Stimulated activated naive CD8-positive, alpha-beta T cell treated with anti-CD3 and anti-CD28 coated beads, Interleukin-15, amount 100 ng/mL, for 72 hours (primary cell): Measurements from ENCODE around the gene SUGCT.

Experiments used
- ATAC-seq: fragments of 150-1000 bp; cut with Tn5 transposase; 2 replicates; pipeline ENCODE4 v1.10.0; 2021; ENCODE audit warnings: mild to moderate bottlenecking, moderate library complexity
- DNase-seq, 2 donors: peaks; one replicate each; pipeline ENCODE4 v3.0.0; 2021 to 2022
- H3K27ac Mint-ChIP-seq, 2 donors: one replicate each; pipeline ENCODE4 v1.8.0; 2022; ENCODE audit warnings: mild to moderate bottlenecking in 2 of 2, mixed read lengths in 2 of 2, moderate library complexity in 2 of 2
- H3K27me3 Mint-ChIP-seq: one replicate; pipeline ENCODE4 v1.8.0; 2022; ENCODE audit warnings: mixed read lengths
- H3K4me1 Mint-ChIP-seq: one replicate; pipeline ENCODE4 v1.8.0; 2022; ENCODE audit warnings: mild to moderate bottlenecking, mixed read lengths
- H3K4me3 Mint-ChIP-seq, 2 donors: one replicate each; pipeline ENCODE4 v1.8.0; 2022; ENCODE audit warnings: mild to moderate bottlenecking in 2 of 2, mixed read lengths in 2 of 2, moderate library complexity in 1 of 2
- H3K9me3 Mint-ChIP-seq, 2 donors: one replicate each; pipeline ENCODE4 v1.8.0; 2022; ENCODE audit warnings: mixed read lengths in 2 of 2

The SUGCT gene

GRCh38 chr7:40346554-40346953 lies 211.7 kb downstream of the SUGCT start:
- H3K4me1 Mint-ChIP-seq, result peaks cover 3% of the 10 kb centered on the region

GRCh38 chr7:40348126-40348728 lies 213.4 kb downstream of the SUGCT start:
- H3K27me3 Mint-ChIP-seq, result no peaks in the 10 kb centered on the region
- DNase-seq (no peak), ATAC-seq (no peak)
- H3K4me1 Mint-ChIP-seq, result no peaks in the 10 kb centered on the region
- H3K4me3 Mint-ChIP-seq, result no peak overlapping the region
- H3K9me3 Mint-ChIP-seq, result no peaks in the 10 kb centered on the region
- no peak overlapping the region for H3K27ac Mint-ChIP-seq

More at GRCh38 chr7:40346554-40346953, 211.7 kb downstream of the SUGCT start:
- no peak for ATAC-seq
- no peak for DNase-seq
- Mint-ChIP-seq H3K27ac (no peak overlapping the region), H3K4me3 (no peak overlapping the region), H3K27me3 (no peaks in the 10 kb centered on the region), H3K9me3 (no peaks in the 10 kb centered on the region)

- Mint-ChIP-seq H3K9me3 (no peaks in the 10 kb centered on the region), H3K4me1 (no peaks in the 10 kb centered on the region), H3K27ac (no peak overlapping the region), H3K4me3 (no peak overlapping the region), H3K27me3 (no peaks in the 10 kb centered on the region)
- no peak for ATAC-seq
- no peak for DNase-seq
Measured at GRCh38 chr7:40350100-40350499, 215.3 kb downstream of the SUGCT start.

GRCh38 chr7:40354711-40355110 lies 219.9 kb downstream of the SUGCT start:
- Mint-ChIP-seq H3K4me1 (no peaks in the 10 kb centered on the region), H3K4me3 (no peak overlapping the region)

GRCh38 chr7:40356312-40356711 lies 221.5 kb downstream of the SUGCT start:
- H3K4me1 Mint-ChIP-seq, result no peaks in the 10 kb centered on the region
- H3K9me3 Mint-ChIP-seq, result no peaks in the 10 kb centered on the region
- no peak overlapping the region for H3K27ac Mint-ChIP-seq
- no peak for DNase-seq
- H3K4me3 Mint-ChIP-seq, result no peak overlapping the region
- no peaks in the 10 kb centered on the region for H3K27me3 Mint-ChIP-seq
- no peak for ATAC-seq

More at GRCh38 chr7:40354711-40355110, 219.9 kb downstream of the SUGCT start:
- DNase-seq (no peak), ATAC-seq (no peak)
- Mint-ChIP-seq H3K9me3 (no peaks in the 10 kb centered on the region), H3K27me3 (no peaks in the 10 kb centered on the region), H3K27ac (no peak overlapping the region)

GRCh38 chr7:40356871-40357709 lies 222.3 kb downstream of the SUGCT start:
- DNase-seq (no peak), ATAC-seq (no peak)
- Mint-ChIP-seq H3K9me3 (no peaks in the 10 kb centered on the region), H3K27ac (no peak overlapping the region), H3K4me1 (no peaks in the 10 kb centered on the region), H3K27me3 (no peaks in the 10 kb centered on the region), H3K4me3 (no peak overlapping the region)

- Mint-ChIP-seq H3K9me3 (peaks cover 5 to 8% of the 10 kb centered on the region in 2 donors), H3K4me3 (no peak overlapping the region)
- DNase-seq, result no peak
Measured at GRCh38 chr7:40369641-40370277, 235.0 kb downstream of the SUGCT start.

GRCh38 chr7:40371806-40372440 lies 237.1 kb downstream of the SUGCT start:
- Mint-ChIP-seq H3K9me3 (peaks cover 5 to 8% of the 10 kb centered on the region in 2 donors), H3K27ac (no peak overlapping the region), H3K4me3 (no peak overlapping the region), H3K4me1 (no peaks in the 10 kb centered on the region), H3K27me3 (no peaks in the 10 kb centered on the region)
- ATAC-seq, result no peak
- no peak for DNase-seq

More at GRCh38 chr7:40369641-40370277, 235.0 kb downstream of the SUGCT start:
- Mint-ChIP-seq H3K27me3 (no peaks in the 10 kb centered on the region), H3K4me1 (no peaks in the 10 kb centered on the region), H3K27ac (no peak overlapping the region)
- no peak for ATAC-seq

- no peak for ATAC-seq
- DNase-seq, result no peak
- Mint-ChIP-seq H3K27ac (no peak overlapping the region), H3K4me3 (no peak overlapping the region), H3K9me3 (peaks cover 4 to 7% of the 10 kb centered on the region in 2 donors), H3K27me3 (no peaks in the 10 kb centered on the region), H3K4me1 (no peaks in the 10 kb centered on the region)
Measured at GRCh38 chr7:40374575-40374974, 239.8 kb downstream of the SUGCT start.

GRCh38 chr7:40380111-40380510 lies 245.3 kb downstream of the SUGCT start:
- no peak overlapping the region for H3K4me3 Mint-ChIP-seq
- no peak for ATAC-seq
- H3K9me3 Mint-ChIP-seq, result peaks cover 4 to 7% of the 10 kb centered on the region in 2 donors

GRCh38 chr7:40382145-40382544 lies 247.3 kb downstream of the SUGCT start:
- peaks cover 4 to 7% of the 10 kb centered on the region in 2 donors for H3K9me3 Mint-ChIP-seq
- H3K4me1 Mint-ChIP-seq, result no peaks in the 10 kb centered on the region
- DNase-seq, result no peak

More at GRCh38 chr7:40380111-40380510, 245.3 kb downstream of the SUGCT start:
- no peak overlapping the region for H3K27ac Mint-ChIP-seq
- DNase-seq, result no peak
- no peaks in the 10 kb centered on the region for H3K27me3 Mint-ChIP-seq
- H3K4me1 Mint-ChIP-seq, result no peaks in the 10 kb centered on the region

GRCh38 chr7:40393660-40394059 lies 258.9 kb downstream of the SUGCT start:
- DNase-seq (no peak), ATAC-seq (no peak)
- Mint-ChIP-seq H3K4me1 (no peaks in the 10 kb centered on the region), H3K27ac (no peak overlapping the region), H3K4me3 (no peak overlapping the region), H3K27me3 (no peaks in the 10 kb centered on the region), H3K9me3 (no peaks in the 10 kb centered on the region)

More at GRCh38 chr7:40382145-40382544, 247.3 kb downstream of the SUGCT start:
- no peak overlapping the region for H3K27ac Mint-ChIP-seq
- H3K27me3 Mint-ChIP-seq, result no peaks in the 10 kb centered on the region
- ATAC-seq, result no peak
- no peak overlapping the region for H3K4me3 Mint-ChIP-seq

GRCh38 chr7:40394400-40394799 lies 259.6 kb downstream of the SUGCT start:
- Mint-ChIP-seq H3K4me3 (no peak overlapping the region), H3K27me3 (no peaks in the 10 kb centered on the region), H3K9me3 (no peaks in the 10 kb centered on the region), H3K4me1 (no peaks in the 10 kb centered on the region), H3K27ac (no peak overlapping the region)
- ATAC-seq, result no peak
- DNase-seq, result no peak

- no peak overlapping the region for H3K4me3 Mint-ChIP-seq
- no peak for DNase-seq
- no peaks in the 10 kb centered on the region for H3K27me3 Mint-ChIP-seq
- no peak overlapping the region for H3K27ac Mint-ChIP-seq
- H3K4me1 Mint-ChIP-seq, result no peaks in the 10 kb centered on the region
- H3K9me3 Mint-ChIP-seq, result peaks cover 0 to 7% of the 10 kb centered on the region in 2 donors
- ATAC-seq, result no peak
Measured at GRCh38 chr7:40400525-40400924, 265.7 kb downstream of the SUGCT start.

- no peaks in the 10 kb centered on the region for H3K4me1 Mint-ChIP-seq
- ATAC-seq (no peak), DNase-seq (no peak)
- no peak overlapping the region for H3K27ac Mint-ChIP-seq
- H3K9me3 Mint-ChIP-seq, result peaks cover 0 to 7% of the 10 kb centered on the region in 2 donors
- H3K27me3 Mint-ChIP-seq, result no peaks in the 10 kb centered on the region
- no peak overlapping the region for H3K4me3 Mint-ChIP-seq
Measured at GRCh38 chr7:40401406-40401805, 266.6 kb downstream of the SUGCT start.
